Lower lobe of right lung (tissue), 1 donor: ENCODE measurements around the gene GSTM4. TPM values are rescaled to one million over a fixed set of nuclear protein-coding genes. Genes with fewer than 3 reads are reported as not detected.

Experiments
- total RNA-seq: library from RNA; stranded (reverse); fragmentation: NEBNext Ultra II Directional; extraction: Animal tissue kit (Norgen Biotek cat#: 25700); gene quantifications from one replicate; pipeline ENCODE4 v1.2.1, GENCODE V29; 2021
- donor health status: DM: no; HTN: yes; CAD: no; lungs with severe emphysema.

GSTM4 gene
- total RNA-seq, 1 donor from 2014 or later = 15.7 TPM

Other genes with a start within 250 kb of the GSTM4 start
- gene PSMA5, start 229.7 kb upstream of the GSTM4 start, total RNA-seq = 55.4 TPM
- 1.5 TPM for gene SYPL2, start 189.6 kb upstream of the GSTM4 start, total RNA-seq
- gene ATXN7L2, start 172.2 kb upstream of the GSTM4 start, total RNA-seq = 3.8 TPM
- 15.1 TPM for gene CYB561D1, start 162.0 kb upstream of the GSTM4 start, total RNA-seq
- 9.1 TPM for gene AMIGO1, start 146.4 kb upstream of the GSTM4 start, total RNA-seq
- gene GPR61, start 116.2 kb upstream of the GSTM4 start, total RNA-seq = not detected
- 6.7 TPM for gene GNAI3, start 107.5 kb upstream of the GSTM4 start, total RNA-seq
- not detected for gene GNAT2, start 36.5 kb upstream of the GSTM4 start, total RNA-seq
- gene AMPD2, start 36.3 kb upstream of the GSTM4 start, total RNA-seq = 55.9 TPM
- 35.7 TPM for gene GSTM2, start 12.0 kb downstream of the GSTM4 start, total RNA-seq
- not detected for gene GSTM1, start 31.7 kb downstream of the GSTM4 start, total RNA-seq
- 11.7 TPM for gene GSTM5, start 56.2 kb downstream of the GSTM4 start, total RNA-seq
- 18.5 TPM for gene GSTM3, start 84.9 kb downstream of the GSTM4 start, total RNA-seq
- gene EPS8L3, start 107.8 kb downstream of the GSTM4 start, total RNA-seq = not detected